HG02623 (cell line): Measurements from ENCODE around the gene CD59.
A peak's percentile ranks its signal among the peaks of the same experiment; 100 is the strongest.

ENCODE experiments used
- ATAC-seq: cut with Tn5 transposase; IDR thresholded peaks from one replicate; pipeline ENCODE4 v1.9.1; 2021; ENCODE audit warnings: moderate library complexity; ENCODE audit not compliant: unreplicated experiment

Gene CD59, protein sequence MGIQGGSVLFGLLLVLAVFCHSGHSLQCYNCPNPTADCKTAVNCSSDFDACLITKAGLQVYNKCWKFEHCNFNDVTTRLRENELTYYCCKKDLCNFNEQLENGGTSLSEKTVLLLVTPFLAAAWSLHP

GRCh38 chr11:33736148-33736812 lies at the start of gene CD59:
Gene CD59 (minus strand): TSS chr11:33736423. CDS start chr11:33722445, 13,978 bp downstream.
- peak; percentile 68 for ATAC-seq

DNA sequence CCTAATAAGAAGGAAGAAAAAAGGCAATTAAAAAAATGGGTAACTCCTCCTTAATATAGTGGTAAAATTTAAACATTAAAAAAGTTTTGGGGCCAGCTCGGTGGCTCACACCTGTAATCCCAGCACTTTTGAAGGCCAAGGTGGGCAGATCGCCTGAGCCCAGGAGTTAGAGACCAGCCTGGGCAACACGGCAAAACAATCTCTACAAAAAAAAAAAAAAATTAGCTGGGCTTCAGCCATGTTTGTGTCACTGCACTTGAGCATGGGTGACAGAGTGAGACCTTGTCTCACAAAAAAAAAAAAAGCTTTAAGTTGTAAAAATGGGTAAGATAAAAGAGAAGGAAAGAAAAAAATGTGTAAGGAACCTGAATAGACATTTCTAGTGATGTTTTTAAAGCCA lies 49.4 kb upstream of the CD59 start:
- no peak for ATAC-seq

DNA sequence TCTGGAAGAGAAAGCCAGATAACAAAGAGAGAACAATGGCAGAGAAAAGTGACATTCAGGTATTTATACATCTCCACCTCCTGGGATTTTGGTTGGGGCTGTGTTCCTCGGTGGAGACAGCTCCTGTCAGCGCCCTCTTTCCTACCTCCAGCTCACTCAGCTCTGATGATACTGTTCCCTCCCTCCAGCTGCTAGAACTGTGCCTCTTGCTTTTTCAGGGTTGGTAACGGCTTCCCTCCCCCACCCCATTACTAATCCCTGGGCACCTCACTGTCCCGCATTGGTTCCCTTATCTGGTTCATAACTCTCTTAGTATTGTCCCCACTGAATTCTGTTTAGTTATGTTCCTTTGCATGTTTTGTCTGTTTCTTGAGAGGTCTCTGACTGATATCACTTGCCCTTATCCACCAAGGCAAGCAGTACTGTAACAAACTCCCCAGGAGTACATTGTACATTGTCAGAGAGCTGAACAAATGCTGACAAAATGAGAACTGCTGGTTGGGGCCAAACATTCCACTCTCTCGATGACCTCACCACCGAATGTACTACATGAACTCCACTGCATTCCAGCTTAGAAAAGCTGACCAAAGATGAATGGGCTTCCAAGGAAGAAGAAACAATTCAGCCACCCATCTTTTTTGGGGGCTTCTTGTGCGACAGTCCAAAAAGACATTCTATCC lies 43.8 kb upstream of the CD59 start:
- ATAC-seq: no peak

DNA sequence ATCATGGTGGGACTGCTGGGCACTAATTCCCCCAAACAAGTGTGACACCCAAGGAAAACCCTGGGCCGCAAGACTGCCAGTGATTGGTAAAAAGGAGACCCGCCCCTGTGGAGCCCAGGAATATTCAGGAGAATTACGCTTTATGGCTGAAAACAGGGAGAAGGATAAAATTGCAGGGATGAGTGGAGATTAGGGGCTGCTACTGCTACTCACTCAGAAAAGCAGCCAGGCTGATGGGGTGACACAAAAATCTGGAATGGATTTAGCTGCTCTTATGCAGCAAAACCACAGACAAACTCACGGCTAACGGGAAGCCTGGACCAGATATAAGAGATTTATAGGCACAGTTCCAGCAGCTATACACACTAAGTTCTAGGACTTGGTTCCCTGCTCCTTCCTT lies 42.5 kb upstream of the CD59 start:
- no peak for ATAC-seq

DNA sequence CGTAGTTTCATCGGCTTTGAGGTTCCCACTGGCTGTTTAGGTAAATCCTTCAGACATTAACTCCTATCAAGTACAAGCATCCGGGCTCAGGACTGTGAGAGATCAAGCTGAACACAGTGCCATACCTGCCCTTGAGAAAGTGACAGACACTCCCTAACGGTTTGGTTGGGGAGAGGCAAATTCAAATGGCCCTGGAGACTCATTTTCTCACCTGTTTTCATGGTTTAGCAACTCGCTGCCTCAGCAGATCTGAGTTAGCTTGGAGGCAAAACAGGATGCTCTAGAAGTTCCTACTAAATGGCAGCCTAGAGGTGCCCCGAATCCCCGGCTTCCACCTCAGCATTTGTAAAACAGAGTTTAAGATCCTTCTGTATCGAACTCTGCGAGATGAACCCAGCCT lies 41.7 kb upstream of the CD59 start:
- no peak for ATAC-seq

DNA sequence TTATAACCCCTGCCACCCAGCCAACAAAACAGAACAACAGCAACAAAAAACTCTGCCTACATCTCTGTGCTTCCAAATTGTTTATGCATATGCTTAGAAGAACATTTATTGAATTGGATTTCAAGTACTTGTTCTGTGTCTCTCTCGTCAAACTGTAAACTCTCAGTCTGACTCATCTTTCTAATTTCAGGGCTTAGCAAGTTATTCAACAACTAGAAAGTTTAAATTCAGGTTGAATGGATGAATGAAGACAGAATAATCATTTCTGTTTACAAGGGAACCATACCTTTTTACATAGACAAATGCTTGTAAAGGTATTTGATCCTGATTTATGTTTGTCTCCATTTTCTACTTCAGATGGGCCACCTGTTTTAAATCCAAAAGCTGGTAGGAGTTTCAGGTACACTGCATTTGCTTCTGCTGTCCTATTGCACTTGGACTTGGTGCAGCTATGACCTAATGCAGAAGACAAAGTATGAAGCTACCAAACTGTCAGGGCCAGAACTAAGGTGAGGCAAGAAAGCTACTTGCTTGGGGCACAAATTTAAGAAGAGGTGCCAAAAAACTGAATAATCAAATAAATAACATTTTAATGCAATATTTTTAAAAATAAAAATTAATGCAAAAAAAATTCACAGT lies 39.7 kb upstream of the CD59 start:
- ATAC-seq: no peak

GRCh38 chr11:33775467-33775807 lies 39.2 kb upstream of the CD59 start:
- ATAC-seq: no peak

- ATAC-seq: no peak
Observed at GRCh38 chr11:33774736-33775466, 38.7 kb upstream of the CD59 start.

DNA sequence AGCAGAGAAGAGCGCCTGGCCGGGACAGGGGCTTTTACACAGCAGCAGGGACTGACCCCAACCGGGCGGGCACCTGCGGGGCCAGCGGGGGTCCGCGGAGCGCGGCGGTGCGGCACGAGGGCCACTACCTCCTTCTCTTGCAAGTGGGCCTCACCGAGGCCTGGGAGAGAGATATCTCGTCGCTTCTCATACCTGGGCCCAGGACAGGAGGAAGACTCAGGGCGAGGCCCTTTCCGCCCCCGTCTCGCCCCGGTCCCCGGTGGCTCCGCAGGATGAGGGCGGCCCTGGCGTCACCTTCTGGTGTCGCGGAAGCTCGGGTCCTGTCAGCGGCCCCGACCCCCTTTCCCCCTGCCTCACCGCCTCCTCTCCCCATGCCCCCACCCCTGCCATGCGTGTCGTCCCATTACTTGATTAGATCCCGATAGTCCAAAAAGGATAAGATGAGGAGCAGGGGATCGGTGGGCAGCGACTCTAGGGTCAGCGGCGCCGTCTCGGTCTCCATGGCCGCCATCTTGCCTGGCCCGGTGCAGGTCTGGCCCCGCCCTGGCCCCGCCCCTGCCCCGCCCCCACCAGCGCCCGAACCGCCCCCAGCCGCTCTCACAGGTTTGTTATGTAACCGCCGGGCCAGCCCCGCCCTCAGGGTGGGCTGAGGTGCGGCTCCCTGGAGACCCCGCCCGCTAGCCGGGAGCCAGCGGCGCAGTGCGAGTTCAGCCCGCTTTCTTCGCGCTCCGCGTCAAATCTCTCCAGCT lies 37.9 kb upstream of the CD59 start, which contains the start of gene FBXO3:
Gene FBXO3, minus strand, starts transcription at position 534 of the 749 bp plus-strand sequence. Its CDS starts 23 bp downstream, at position 511.
- ATAC-seq: peak; percentile 72

DNA sequence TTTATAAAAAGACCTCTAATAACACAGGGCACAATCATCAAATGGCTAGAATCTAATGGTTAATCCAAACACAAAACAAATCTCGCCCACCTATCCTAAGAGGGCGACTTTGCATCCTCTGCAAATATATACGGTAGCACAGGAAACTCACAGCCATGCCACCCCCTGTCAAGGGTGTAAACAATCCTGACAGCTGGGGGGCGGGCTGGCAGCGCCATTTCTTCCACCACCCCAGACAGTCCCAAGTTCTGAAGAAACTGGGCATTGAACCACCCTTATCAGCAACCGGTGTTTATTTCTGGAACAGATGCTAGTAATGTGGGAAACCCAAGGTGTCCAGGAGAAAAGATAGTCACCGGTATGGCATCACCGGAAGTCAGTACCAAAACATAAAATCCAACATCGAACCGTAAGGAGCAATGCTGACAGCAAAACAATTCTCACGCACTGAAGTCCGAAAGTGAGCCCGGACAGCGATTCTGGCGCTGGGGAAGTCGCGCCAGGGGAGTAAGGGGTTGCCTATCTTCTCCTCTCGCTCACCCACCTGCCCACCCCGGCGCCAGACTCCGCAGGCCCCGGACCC lies 37.3 kb upstream of the CD59 start:
- ATAC-seq: peak; percentile 14

DNA sequence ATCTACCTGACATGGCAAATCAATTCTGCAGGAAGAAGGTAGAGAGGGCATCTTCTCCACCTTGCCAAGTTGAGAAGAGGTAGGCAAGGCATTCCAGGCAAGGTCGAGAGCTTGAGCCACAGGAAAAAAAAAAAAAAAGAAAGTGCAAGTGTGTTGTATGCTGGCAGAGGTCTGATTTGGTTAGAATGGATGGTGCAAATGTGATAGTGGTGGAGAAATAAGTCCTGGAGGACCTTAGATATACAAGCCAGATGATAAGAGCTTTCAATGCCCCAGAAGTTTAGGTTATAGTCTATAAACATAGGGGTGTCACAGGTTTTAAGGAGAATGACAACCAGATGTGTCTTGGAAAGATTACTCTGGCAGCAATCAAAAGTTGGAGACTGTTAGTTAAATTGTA lies 36.6 kb upstream of the CD59 start:
- ATAC-seq: no peak

GRCh38 chr11:33772300-33772699 lies 36.1 kb upstream of the CD59 start:
- ATAC-seq: no peak

GRCh38 chr11:33770236-33770635 lies 34.0 kb upstream of the CD59 start:
- ATAC-seq: no peak

DNA sequence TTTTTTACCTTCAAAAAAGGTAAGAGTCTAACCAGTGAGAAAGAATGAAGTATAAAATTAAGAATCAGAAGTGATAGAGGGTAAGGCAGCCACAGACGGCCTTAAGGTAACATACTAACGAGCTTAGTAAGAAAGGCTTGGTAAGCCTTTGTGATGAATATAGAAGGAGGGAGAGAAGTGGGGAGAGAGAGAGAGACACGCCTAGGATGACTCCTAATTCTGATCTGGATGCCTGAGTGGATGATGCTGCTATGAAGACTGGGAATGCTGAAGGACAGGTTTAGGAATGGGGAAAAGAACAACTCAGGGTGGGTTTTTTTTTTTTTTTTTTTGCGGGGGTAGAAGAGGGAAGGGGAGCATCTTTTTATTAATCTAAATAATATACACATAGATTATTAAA lies 33.3 kb upstream of the CD59 start:
- ATAC-seq: no peak

DNA sequence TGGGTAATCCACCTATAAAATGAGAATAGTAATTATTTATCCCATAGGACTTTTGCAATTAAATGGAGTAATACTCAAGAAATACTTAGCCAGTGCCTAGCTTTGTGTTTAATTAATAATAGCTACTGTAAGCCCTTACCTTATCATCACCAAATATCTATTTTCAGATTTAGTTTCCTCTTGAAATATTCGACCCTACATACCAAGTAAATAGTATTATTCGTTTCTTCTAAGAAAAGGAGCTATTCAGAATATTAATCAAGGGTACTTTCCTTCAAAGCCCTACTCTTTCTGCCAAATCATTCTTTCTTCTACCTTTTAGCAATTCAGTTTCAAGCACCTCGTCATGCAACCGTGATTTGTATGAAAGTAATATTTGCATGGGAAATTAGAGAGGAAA lies 31.4 kb upstream of the CD59 start:
- no peak for ATAC-seq

- no peak for ATAC-seq
Observed at GRCh38 chr11:33766085-33766484, 29.9 kb upstream of the CD59 start.

GRCh38 chr11:33761471-33761870 lies 25.2 kb upstream of the CD59 start:
- ATAC-seq: peak; percentile 67

GRCh38 chr11:33753304-33753967 lies 17.2 kb upstream of the CD59 start:
- ATAC-seq: peak; percentile 99

GRCh38 chr11:33751878-33752277 lies 15.7 kb upstream of the CD59 start:
- no peak for ATAC-seq

DNA sequence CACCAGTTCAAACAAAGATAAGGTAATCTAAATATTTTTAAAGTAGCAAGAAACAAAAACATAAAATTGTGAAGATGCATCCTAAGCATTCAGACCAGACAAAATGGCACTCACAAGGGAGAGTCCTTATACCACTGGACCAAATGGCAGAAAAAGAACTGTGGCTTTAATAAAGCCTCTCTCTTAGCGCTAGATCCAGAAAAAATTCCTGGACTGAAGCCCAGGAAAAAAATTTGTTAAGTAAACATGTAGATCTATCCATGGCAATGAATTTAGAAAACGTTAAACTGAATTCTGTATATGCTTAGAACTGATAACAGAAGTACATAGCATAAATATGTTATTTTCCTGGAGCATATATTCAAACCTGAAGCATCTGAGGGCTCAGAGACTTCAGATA lies 11.8 kb upstream of the CD59 start:
- ATAC-seq: no peak
